Parathyroid adenoma (tissue), 2 donors: ENCODE measurements around the gene BARHL2.

ENCODE experiments used
- H2AFZ ChIP-seq: fragments of 300-600 bp; sonication (generic); one replicate; pipeline ENCODE4 v1.7.0; 2017; ENCODE audit warnings: antibody characterized with exemption, mild to moderate bottlenecking
- H3K27ac ChIP-seq: fragments of 300-600 bp; sonication (generic); one replicate; pipeline ENCODE4 v1.7.0; 2017
- H3K27me3 ChIP-seq: fragments of 300-600 bp; sonication (generic); one replicate; pipeline ENCODE4 v1.7.0; 2017; ENCODE audit warnings: low read length; ENCODE audit not compliant: control insufficient read depth, insufficient read depth
- H3K36me3 ChIP-seq: fragments of 300-600 bp; sonication (generic); one replicate; pipeline ENCODE4 v1.7.0; 2017; ENCODE audit warnings: low read length; ENCODE audit not compliant: control insufficient read depth, insufficient read depth
- H3K4me1 ChIP-seq: fragments of 300-600 bp; sonication (generic); one replicate; pipeline ENCODE4 v1.7.0; 2017; ENCODE audit warnings: control low read depth
- H3K4me2 ChIP-seq: fragments of 300-600 bp; sonication (generic); one replicate; pipeline ENCODE4 v1.7.0; 2017; ENCODE audit warnings: low read length
- H3K4me3 ChIP-seq: fragments of 300-600 bp; sonication (generic); one replicate; pipeline ENCODE4 v1.7.0; 2017; ENCODE audit warnings: low read depth, low read length
- H3K79me2 ChIP-seq: fragments of 300-600 bp; sonication (generic); one replicate; pipeline ENCODE4 v1.7.0; 2017; ENCODE audit warnings: control low read depth
- H3K9ac ChIP-seq: fragments of 300-600 bp; sonication (generic); one replicate; pipeline ENCODE4 v1.7.0; 2017; ENCODE audit warnings: mild to moderate bottlenecking
- H3K9me3 ChIP-seq: fragments of 300-600 bp; sonication (generic); one replicate; pipeline ENCODE4 v1.7.0; 2017; ENCODE audit warnings: low read length; ENCODE audit not compliant: control insufficient read depth
- CTCF ChIP-seq: fragments of 300-600 bp; sonication (generic); IDR thresholded peaks from one replicate; pipeline ENCODE4 v1.7.0; 2017; ENCODE audit warnings: antibody characterized with exemption, mild to moderate bottlenecking
- donor health status: primary hyperparathyroidism.

Gene BARHL2

DNA sequence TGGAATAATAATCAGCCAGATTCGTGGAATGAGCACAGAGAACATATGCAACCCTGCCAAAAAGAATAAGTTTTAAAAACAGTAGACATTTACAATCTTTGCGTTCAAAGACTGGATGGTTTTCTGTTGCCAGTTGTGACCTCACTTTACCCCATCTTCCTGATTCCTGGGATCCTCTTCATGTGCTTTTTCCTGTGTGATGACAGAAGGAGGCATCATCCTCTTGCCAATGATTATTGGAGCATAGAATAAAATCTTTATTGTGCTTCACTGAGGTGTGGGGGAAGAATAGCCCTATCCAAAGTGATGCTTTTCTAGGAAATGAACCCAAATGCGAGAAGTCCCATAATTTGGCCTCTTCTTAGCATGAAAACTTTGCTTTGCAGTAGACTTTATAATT, 15.0 kb upstream of the BARHL2 start:
- no peaks in the 10 kb centered on the region for H3K4me1 ChIP-seq
- H3K9ac ChIP-seq = no peak overlapping the region
- H2AFZ ChIP-seq = no peak overlapping the region
- TF ChIP-seq CTCF = no peak
- no peak overlapping the region for H3K27ac ChIP-seq
- no peaks in the 10 kb centered on the region for H3K36me3 ChIP-seq
- H3K79me2 ChIP-seq = no peaks in the 10 kb centered on the region
- no peak overlapping the region for H3K4me2 ChIP-seq
- H3K9me3 ChIP-seq = no peaks in the 10 kb centered on the region
- H3K4me3 ChIP-seq = no peak overlapping the region
- peaks cover 23% of the 10 kb centered on the region for H3K27me3 ChIP-seq

DNA sequence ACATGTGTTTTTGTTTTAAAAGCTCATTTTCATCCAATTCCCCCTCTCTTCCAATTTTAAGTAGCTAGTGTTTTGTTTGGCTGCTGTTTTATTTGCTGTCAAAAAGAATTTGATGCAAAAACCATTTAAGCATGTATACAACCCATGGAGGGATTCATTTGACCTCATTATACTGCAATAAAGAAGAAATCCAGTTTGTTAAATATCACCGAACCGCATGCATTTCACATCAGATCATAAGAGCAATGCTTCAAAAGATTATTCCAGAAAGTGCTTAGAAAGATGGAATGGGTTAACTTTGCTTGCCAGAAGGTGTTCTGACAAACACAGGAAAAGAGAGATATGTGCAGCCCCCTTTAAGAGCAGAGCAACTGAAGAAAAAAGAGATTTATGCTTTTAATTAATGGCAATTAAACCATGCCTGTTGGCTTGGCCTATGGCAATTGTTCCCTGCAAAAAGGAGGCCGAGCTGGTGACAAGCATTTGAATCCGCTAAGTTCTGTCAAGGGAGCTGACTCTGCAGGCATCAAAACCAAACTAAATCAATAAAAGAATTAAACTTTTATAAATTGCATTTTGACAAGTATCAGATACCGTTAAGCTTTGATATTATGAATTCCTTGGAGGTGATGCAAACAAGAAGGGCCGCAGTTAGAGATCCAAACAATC, 14.4 kb upstream of the BARHL2 start:
- Histone ChIP-seq H3K27me3 (peaks cover 24% of the 10 kb centered on the region), H3K4me1 (no peaks in the 10 kb centered on the region), H3K4me3 (no peak overlapping the region), H3K9me3 (no peaks in the 10 kb centered on the region), H3K27ac (no peak overlapping the region), H3K79me2 (no peaks in the 10 kb centered on the region), H3K9ac (no peak overlapping the region), H2AFZ (no peak overlapping the region), H3K4me2 (no peak overlapping the region), H3K36me3 (no peaks in the 10 kb centered on the region)
- no peak for TF ChIP-seq CTCF

- Histone ChIP-seq H3K4me2 (no peak overlapping the region), H3K9me3 (no peaks in the 10 kb centered on the region), H3K27me3 (peaks cover 33% of the 10 kb centered on the region), H2AFZ (no peak overlapping the region), H3K9ac (no peak overlapping the region), H3K36me3 (no peaks in the 10 kb centered on the region), H3K4me1 (no peaks in the 10 kb centered on the region), H3K79me2 (no peaks in the 10 kb centered on the region), H3K27ac (no peak overlapping the region), H3K4me3 (no peak overlapping the region)
- TF ChIP-seq CTCF = no peak
Measured at GRCh38 chr1:90730243-90731022, 13.3 kb upstream of the BARHL2 start.

- Histone ChIP-seq H3K9ac (no peak overlapping the region), H3K4me2 (no peak overlapping the region), H3K4me3 (no peak overlapping the region), H3K36me3 (no peaks in the 10 kb centered on the region), H3K9me3 (no peaks in the 10 kb centered on the region), H3K27ac (no peak overlapping the region), H3K4me1 (no peaks in the 10 kb centered on the region), H3K79me2 (no peaks in the 10 kb centered on the region), H3K27me3 (peaks cover 40% of the 10 kb centered on the region), H2AFZ (no peak overlapping the region)
- TF ChIP-seq CTCF = no peak
Measured at GRCh38 chr1:90729504-90730242, 12.6 kb upstream of the BARHL2 start.
